ENCODE results near the gene SLC6A9. TPM values are rescaled to one million over a fixed set of nuclear protein-coding genes. Genes with fewer than 3 reads are reported as not detected.

Gene SLC6A9
- total RNA-seq, 1 donor from 2014 or later = 22.8 TPM

DNA sequence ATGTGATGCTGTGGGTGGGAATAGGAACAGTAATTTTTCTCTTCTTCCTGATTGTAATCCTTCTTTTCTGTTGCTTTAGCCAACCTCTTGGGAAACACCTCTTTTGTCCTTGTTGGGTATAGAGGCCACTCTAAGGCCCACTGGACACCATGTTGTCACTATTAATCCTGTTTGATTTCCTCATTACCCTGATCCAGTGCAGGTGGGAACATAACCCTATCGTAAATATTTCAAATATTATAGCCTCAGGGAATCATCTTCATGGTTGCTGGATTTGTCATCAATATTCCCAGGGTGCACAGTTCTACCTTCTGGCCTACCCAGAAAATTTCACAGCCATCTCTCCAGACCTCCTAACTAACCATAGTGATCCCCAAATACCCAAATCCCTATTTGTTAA lies 27.9 kb upstream of the SLC6A9 start:
- H3K27ac Mint-ChIP-seq (ENCODE audit: unreplicated experiment) = no peak overlapping the region
- TF ChIP-seq, protein P1, sequence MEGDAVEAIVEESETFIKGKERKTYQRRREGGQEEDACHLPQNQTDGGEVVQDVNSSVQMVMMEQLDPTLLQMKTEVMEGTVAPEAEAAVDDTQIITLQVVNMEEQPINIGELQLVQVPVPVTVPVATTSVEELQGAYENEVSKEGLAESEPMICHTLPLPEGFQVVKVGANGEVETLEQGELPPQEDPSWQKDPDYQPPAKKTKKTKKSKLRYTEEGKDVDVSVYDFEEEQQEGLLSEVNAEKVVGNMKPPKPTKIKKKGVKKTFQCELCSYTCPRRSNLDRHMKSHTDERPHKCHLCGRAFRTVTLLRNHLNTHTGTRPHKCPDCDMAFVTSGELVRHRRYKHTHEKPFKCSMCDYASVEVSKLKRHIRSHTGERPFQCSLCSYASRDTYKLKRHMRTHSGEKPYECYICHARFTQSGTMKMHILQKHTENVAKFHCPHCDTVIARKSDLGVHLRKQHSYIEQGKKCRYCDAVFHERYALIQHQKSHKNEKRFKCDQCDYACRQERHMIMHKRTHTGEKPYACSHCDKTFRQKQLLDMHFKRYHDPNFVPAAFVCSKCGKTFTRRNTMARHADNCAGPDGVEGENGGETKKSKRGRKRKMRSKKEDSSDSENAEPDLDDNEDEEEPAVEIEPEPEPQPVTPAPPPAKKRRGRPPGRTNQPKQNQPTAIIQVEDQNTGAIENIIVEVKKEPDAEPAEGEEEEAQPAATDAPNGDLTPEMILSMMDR (conservative IDR thresholded peaks at IDR 0.05) = no peak
- no peaks in the 10 kb centered on the region for H3K4me1 Mint-ChIP-seq
- DNase-seq (ENCODE audit: low read depth, low spot score) = no peak
- no peaks in the 10 kb centered on the region for H3K9me3 Mint-ChIP-seq
- no peaks in the 10 kb centered on the region for H3K27me3 Mint-ChIP-seq (ENCODE audit: low read depth)
- H3K36me3 Mint-ChIP-seq (ENCODE audit: low read depth) = no peaks in the 10 kb centered on the region
- no peak overlapping the region for H3K4me3 Mint-ChIP-seq

DNA sequence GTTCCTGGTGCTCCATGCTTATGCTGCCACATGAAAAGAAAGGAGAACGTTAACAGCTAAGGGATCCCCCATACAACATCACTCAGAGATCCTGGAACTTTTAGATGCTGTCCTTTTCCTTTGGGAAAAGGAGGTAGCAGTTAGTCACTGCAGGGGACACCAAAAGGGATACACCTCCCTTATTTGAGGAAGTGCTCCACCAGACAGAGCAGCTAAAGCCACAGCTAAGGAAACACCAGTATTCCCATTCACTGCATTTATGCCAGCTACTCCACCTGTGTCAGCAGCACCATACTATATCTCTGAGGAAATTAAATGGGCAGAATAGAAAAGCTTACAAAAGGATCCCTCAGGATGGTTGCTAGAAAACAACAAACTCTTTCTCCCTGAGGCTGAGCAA lies 26.0 kb upstream of the SLC6A9 start:
- H3K36me3 Mint-ChIP-seq (ENCODE audit: low read depth) = no peaks in the 10 kb centered on the region
- no peak overlapping the region for H3K4me3 Mint-ChIP-seq
- H3K27me3 Mint-ChIP-seq (ENCODE audit: low read depth) = no peaks in the 10 kb centered on the region
- no peaks in the 10 kb centered on the region for H3K4me1 Mint-ChIP-seq
- DNase-seq (ENCODE audit: low read depth, low spot score) = no peak
- H3K27ac Mint-ChIP-seq (ENCODE audit: unreplicated experiment) = no peak overlapping the region
- TF ChIP-seq, protein P1 (conservative IDR thresholded peaks at IDR 0.05) = no peak
- H3K9me3 Mint-ChIP-seq = no peaks in the 10 kb centered on the region

DNA sequence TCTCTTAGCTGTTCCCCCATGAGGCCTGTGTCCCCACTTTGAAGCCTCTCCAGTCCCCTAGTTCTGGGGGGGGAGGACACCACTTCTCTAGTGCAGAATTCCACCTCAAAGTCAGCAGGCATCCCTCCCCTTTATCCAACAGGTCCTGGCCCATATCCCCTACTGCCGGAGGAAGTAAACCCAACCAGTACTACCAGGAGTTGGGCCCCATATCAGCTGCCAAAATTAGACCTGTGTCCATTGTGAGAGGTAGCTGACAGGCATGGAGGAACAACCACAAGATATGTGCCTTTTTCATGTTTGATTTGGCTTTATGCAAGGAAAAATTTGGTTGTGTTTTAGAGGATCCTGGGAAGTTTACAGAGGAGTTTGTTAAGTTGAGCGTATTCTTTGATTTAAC lies 22.1 kb upstream of the SLC6A9 start:
- Mint-ChIP-seq H3K4me3 (no peak overlapping the region), H3K27me3 (ENCODE audit: low read depth) (no peaks in the 10 kb centered on the region), H3K9me3 (no peaks in the 10 kb centered on the region), H3K36me3 (ENCODE audit: low read depth) (no peaks in the 10 kb centered on the region), H3K4me1 (peaks cover 8% of the 10 kb centered on the region), H3K27ac (ENCODE audit: unreplicated experiment) (no peak overlapping the region)
- TF ChIP-seq, protein P1 (conservative IDR thresholded peaks at IDR 0.05) = no peak
- no peak for DNase-seq (ENCODE audit: low read depth, low spot score)

DNA sequence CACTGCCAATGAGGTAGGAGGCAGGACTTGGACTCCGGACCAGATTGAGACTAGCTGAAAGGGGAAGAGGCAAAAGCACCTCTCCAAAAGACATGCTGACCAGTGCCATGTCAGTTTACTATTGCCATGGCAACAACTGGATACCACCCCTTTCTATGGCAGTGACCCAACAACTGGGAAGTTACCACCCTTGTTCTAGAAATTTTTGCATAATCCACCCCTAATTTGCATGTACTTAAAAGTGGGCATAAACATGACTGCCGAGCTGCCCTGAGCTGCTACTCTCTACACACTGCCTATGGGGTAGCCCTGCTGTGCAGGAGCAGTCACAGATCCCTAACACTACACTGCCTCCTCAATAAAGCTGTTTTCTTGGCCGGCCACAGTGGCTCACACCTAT lies 19.0 kb upstream of the SLC6A9 start:
- peaks cover 23% of the 10 kb centered on the region for H3K4me1 Mint-ChIP-seq
- TF ChIP-seq, protein P1 (conservative IDR thresholded peaks at IDR 0.05) = no peak
- no peak for DNase-seq (ENCODE audit: low read depth, low spot score)
- no peaks in the 10 kb centered on the region for H3K27me3 Mint-ChIP-seq (ENCODE audit: low read depth)
- no peaks in the 10 kb centered on the region for H3K36me3 Mint-ChIP-seq (ENCODE audit: low read depth)
- no peak overlapping the region for H3K4me3 Mint-ChIP-seq
- H3K9me3 Mint-ChIP-seq = no peaks in the 10 kb centered on the region
- H3K27ac Mint-ChIP-seq (ENCODE audit: unreplicated experiment) = no peak overlapping the region

DNA sequence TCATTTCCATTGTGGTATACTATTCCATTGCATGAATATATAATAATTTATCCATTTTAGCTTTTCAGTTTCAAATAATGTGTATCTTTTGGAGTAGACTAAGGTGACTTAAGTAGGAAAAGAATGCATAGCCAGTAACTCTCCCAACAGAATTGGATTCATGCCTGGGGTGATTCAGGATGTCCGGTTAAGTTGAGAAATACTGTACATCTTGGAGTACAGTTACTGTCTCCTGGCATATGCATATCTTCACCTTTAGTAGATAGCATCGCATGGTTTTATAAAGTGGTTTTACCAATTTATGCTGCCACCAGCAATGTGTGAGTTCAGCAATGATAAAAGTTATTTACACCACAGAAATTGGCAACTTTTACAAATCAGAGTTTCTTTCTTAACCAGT lies 18.6 kb upstream of the SLC6A9 start:
- no peak for DNase-seq (ENCODE audit: low read depth, low spot score)
- no peaks in the 10 kb centered on the region for H3K27me3 Mint-ChIP-seq (ENCODE audit: low read depth)
- TF ChIP-seq, protein P1 (conservative IDR thresholded peaks at IDR 0.05) = no peak
- H3K9me3 Mint-ChIP-seq = no peaks in the 10 kb centered on the region
- no peak overlapping the region for H3K4me3 Mint-ChIP-seq
- no peaks in the 10 kb centered on the region for H3K36me3 Mint-ChIP-seq (ENCODE audit: low read depth)
- no peak overlapping the region for H3K27ac Mint-ChIP-seq (ENCODE audit: unreplicated experiment)
- H3K4me1 Mint-ChIP-seq = peaks cover 23% of the 10 kb centered on the region

Measured in neural crest cell (in vitro differentiated cells).